Upper lobe of right lung (tissue), 1 donor: ENCODE results near the gene SMIM23. TPM values are rescaled to one million over a fixed set of nuclear protein-coding genes. Genes with fewer than 3 reads are reported as not detected.
A peak's percentile ranks its signal among the peaks of the same experiment; 100 is the strongest.

ENCODE experiments used
- ATAC-seq: fragments of 200-7000 bp; cut with Tn5 transposase; one replicate; pipeline ENCODE4 v1.9.1; 2020; ENCODE audit warnings: mild to moderate bottlenecking, moderate library complexity
- DNase-seq: peaks from one replicate; pipeline ENCODE4 v3.0.0-alpha.2; 2020
- H3K27ac ChIP-seq: fragments of 200-600 bp; one replicate; pipeline ENCODE4 v1.8.0; 2022
- H3K27me3 ChIP-seq: fragments of 200-600 bp; one replicate; pipeline ENCODE4 v1.8.0; 2022; ENCODE audit warnings: mild to moderate bottlenecking
- H3K36me3 ChIP-seq: fragments of 200-600 bp; one replicate; pipeline ENCODE4 v1.8.0; 2022
- H3K4me1 ChIP-seq: fragments of 200-600 bp; one replicate; pipeline ENCODE4 v1.8.0; 2022
- H3K4me3 ChIP-seq: fragments of 200-600 bp; one replicate; pipeline ENCODE4 v1.8.0; 2022; ENCODE audit warnings: mild to moderate bottlenecking
- H3K9me3 ChIP-seq: fragments of 200-600 bp; one replicate; pipeline ENCODE4 v1.8.0; 2022
- CTCF ChIP-seq: fragments of 200-600 bp; IDR thresholded peaks from one replicate; pipeline ENCODE4 v1.8.0; 2022; ENCODE audit warnings: antibody characterized with exemption
- intact Hi-C: fragments of 100-400 bp; cut with DNase I; formaldehyde crosslinking; loops from one replicate; pipeline ENCODE4 v1.11.0; 2022
- total RNA-seq: library from RNA; stranded (reverse); fragmentation: NEBNext Ultra II Directional; extraction: Animal tissue kit (Norgen Biotek cat#: 25700); gene quantifications from one replicate; pipeline ENCODE4 v1.2.1, GENCODE V29; 2021
- donor health status: DM: no; HTN: yes; CAD: no; lungs with severe emphysema.

SMIM23 gene
- total RNA-seq, 1 donor from 2014 or later: not detected

- Histone ChIP-seq H3K4me1 (no peaks in the 10 kb centered on the region), H3K27ac (no peak overlapping the region), H3K9me3 (no peaks in the 10 kb centered on the region), H3K4me3 (no peak overlapping the region), H3K27me3 (peaks cover 14% of the 10 kb centered on the region), H3K36me3 (no peaks in the 10 kb centered on the region)
- TF ChIP-seq CTCF: no peak
- ATAC-seq (no peak), DNase-seq (no peak)
- intact Hi-C loops: no loop called here
Measured at GRCh38 chr5:171808453-171808852, 22.8 kb downstream of the SMIM23 start.

DNA sequence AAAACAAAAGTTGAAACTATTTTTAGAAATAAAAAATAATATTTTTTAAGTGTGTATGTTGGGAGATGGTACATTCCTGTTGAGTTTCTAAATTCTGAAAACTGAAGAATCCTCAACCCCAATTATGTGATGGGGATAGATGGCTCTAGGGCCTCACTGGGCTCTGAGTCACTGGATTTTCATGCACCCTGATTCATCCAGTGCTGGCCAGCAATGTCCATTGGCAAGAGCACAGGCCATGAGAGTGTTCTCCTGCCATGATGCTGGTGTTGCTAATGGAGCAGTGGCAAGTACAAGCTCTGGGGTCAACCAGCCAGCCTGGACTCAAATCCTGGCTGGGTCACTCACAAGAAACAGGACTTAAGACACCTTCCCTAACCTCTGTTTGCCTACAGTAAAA lies 23.3 kb downstream of the SMIM23 start:
- DNase-seq (no peak), ATAC-seq (no peak)
- H3K36me3 ChIP-seq: no peaks in the 10 kb centered on the region
- H3K4me1 ChIP-seq: no peaks in the 10 kb centered on the region
- TF ChIP-seq CTCF: no peak
- H3K9me3 ChIP-seq: no peaks in the 10 kb centered on the region
- intact Hi-C loops: no loop called here
- H3K4me3 ChIP-seq: no peak overlapping the region
- H3K27ac ChIP-seq: no peak overlapping the region
- peaks cover 14% of the 10 kb centered on the region for H3K27me3 ChIP-seq

GRCh38 chr5:171810227-171810626 lies 24.6 kb downstream of the SMIM23 start:
- DNase-seq: no peak
- Histone ChIP-seq H3K4me3 (no peak overlapping the region), H3K9me3 (no peaks in the 10 kb centered on the region), H3K27me3 (peaks cover 14% of the 10 kb centered on the region), H3K27ac (no peak overlapping the region), H3K36me3 (no peaks in the 10 kb centered on the region), H3K4me1 (no peaks in the 10 kb centered on the region)
- no peak for ATAC-seq
- TF ChIP-seq CTCF: no peak
- intact Hi-C loops: no loop called here

GRCh38 chr5:171813270-171813669 lies 27.7 kb downstream of the SMIM23 start:
- DNase-seq: no peak
- no peak overlapping the region for H3K4me3 ChIP-seq
- TF ChIP-seq CTCF: no peak
- intact Hi-C loops: no loop called here
- no peak for ATAC-seq
- no peaks in the 10 kb centered on the region for H3K4me1 ChIP-seq
- no peaks in the 10 kb centered on the region for H3K27me3 ChIP-seq
- H3K36me3 ChIP-seq: no peaks in the 10 kb centered on the region
- H3K9me3 ChIP-seq: no peaks in the 10 kb centered on the region
- H3K27ac ChIP-seq: no peak overlapping the region

- no peaks in the 10 kb centered on the region for H3K4me1 ChIP-seq
- H3K4me3 ChIP-seq: no peak overlapping the region
- TF ChIP-seq CTCF: no peak
- ATAC-seq (no peak), DNase-seq (no peak)
- H3K27ac ChIP-seq: peak overlapping the region; percentile 24
- intact Hi-C loops: no loop called here
- no peaks in the 10 kb centered on the region for H3K36me3 ChIP-seq
- no peaks in the 10 kb centered on the region for H3K27me3 ChIP-seq
- no peaks in the 10 kb centered on the region for H3K9me3 ChIP-seq
Measured at GRCh38 chr5:171813813-171814490, 28.3 kb downstream of the SMIM23 start.

GRCh38 chr5:171816666-171817065 lies 31.0 kb downstream of the SMIM23 start:
- intact Hi-C loops: no loop called here
- no peak for DNase-seq
- Histone ChIP-seq H3K27ac (no peak overlapping the region), H3K36me3 (no peaks in the 10 kb centered on the region), H3K4me3 (no peak overlapping the region), H3K27me3 (no peaks in the 10 kb centered on the region), H3K4me1 (no peaks in the 10 kb centered on the region), H3K9me3 (no peaks in the 10 kb centered on the region)
- no peak for ATAC-seq
- no peak for TF ChIP-seq CTCF
